Measurements from ENCODE around the gene PXMP4.

- TF ChIP-seq CTCF (tag by site-specific recombination; IDR thresholded peaks at IDR 0.05), result no peak
- no peak for TF ChIP-seq ZNF169 (tag by site-specific recombination; IDR thresholded peaks at IDR 0.05)
- TF ChIP-seq ZBTB21 (tag by site-specific recombination; IDR thresholded peaks at IDR 0.05), result no peak
- no peak for TF ChIP-seq ZBTB11 (tag by site-specific recombination; conservative IDR thresholded peaks at IDR 0.05; ENCODE audit: low read depth)
- TF ChIP-seq ZNF639 (tag by site-specific recombination; IDR thresholded peaks at IDR 0.05), result no peak
- TF ChIP-seq ZNF274 (IDR thresholded peaks at IDR 0.05; ENCODE audit: low read length), result no peak
- no peak for TF ChIP-seq ZNF274 (tag by site-specific recombination; IDR thresholded peaks at IDR 0.05; ENCODE audit: borderline replicate concordance)
- TF ChIP-seq YY1 (tag by site-specific recombination; IDR thresholded peaks at IDR 0.05), result no peak
- no peak for TF ChIP-seq GLI2 (tag by site-specific recombination; IDR thresholded peaks at IDR 0.05; ENCODE audit: borderline replicate concordance, low read depth)
- no peak for TF ChIP-seq KLF10 (tag by site-specific recombination; IDR thresholded peaks at IDR 0.05)
- TF ChIP-seq ZNF133 (tag by site-specific recombination; IDR thresholded peaks at IDR 0.05), result no peak
- TF ChIP-seq HOXA7 (CRISPR knock-in tag; IDR thresholded peaks at IDR 0.05; ENCODE audit: borderline replicate concordance), result no peak
- TF ChIP-seq ZNF214 (tag by site-specific recombination; IDR thresholded peaks at IDR 0.05; ENCODE audit: borderline replicate concordance), result no peak
- TF ChIP-seq TSHZ1 (tag by site-specific recombination; IDR thresholded peaks at IDR 0.05; ENCODE audit: borderline replicate concordance), result no peak
- no peak for TF ChIP-seq KLF9 (tag by site-specific recombination; IDR thresholded peaks at IDR 0.05; ENCODE audit: low read depth)
These were observed 47.0 kb downstream of the PXMP4 start for GRCh38 chr20:33673114-33673409.

Data from HEK293 (cell line).